Hematopoietic multipotent progenitor cell treated with erythropoietin and hydrocortisone succinate and interleukin-3 and kit ligand, for 8 days (in vitro differentiated cells): ENCODE measurements around the gene GAD1.
A peak's percentile ranks its signal among the peaks of the same experiment; 100 is the strongest.

Experiments used
- DNase-seq: peaks from one replicate; pipeline ENCODE4 v3.0.0-alpha.2; 2015

Gene GAD1

DNA sequence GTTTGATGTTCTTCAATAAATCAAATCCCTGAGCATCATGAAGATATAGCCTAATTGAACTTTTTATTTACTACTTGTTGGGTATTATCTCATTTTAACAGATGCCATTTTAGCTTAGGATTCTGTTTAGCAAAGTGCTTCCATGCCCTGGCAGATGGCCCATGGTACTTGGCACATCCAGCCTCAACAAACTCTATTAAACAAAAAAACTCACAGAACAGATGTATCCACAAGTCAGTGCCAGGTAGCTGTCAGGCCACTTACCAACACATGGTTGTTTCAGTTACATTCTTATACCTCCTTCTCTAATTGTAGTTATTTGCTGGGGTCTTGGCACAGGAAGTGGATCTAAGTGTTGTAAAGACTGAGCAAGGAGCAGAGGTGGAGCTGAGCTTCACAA lies 29.6 kb downstream of the GAD1 start:
- no peak for DNase-seq

DNA sequence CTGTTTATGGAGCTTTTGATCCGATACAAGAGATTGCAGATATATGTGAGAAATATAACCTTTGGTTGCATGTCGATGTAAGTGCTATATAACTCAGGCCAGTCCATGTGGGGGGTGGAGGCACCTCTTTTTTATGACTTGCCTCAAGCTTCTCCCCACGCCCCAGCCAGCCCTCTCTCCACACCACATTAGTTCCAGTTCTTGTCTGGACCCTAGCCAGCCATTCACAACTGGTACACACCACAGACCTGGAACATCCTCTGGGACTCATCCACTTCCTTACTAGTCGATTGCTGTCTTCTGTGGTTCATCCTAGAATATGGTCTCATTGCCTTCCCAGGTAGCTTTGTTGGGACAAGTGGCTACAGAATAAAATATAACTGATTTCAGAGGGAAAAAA lies 31.0 kb downstream of the GAD1 start:
- DNase-seq, result no peak

DNA sequence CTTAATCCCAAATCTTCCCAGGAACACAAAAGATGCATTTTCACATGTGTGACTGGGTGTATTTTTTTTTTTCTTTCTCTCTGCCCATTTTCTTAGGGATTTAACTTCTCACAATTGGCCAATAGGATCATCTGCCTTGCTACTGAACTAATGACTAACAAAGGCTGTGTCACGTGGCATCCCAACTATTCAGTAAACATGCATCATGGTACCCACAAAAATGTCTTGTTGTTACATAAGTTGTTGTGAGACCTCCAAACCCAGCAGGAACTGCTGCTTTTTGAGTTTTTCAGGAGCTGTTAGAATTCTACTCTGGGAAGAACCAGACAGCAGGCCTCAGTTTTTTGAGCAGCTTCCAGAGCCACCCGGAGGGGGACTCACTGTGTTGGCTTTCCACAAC lies 31.9 kb downstream of the GAD1 start:
- no peak for DNase-seq

DNA sequence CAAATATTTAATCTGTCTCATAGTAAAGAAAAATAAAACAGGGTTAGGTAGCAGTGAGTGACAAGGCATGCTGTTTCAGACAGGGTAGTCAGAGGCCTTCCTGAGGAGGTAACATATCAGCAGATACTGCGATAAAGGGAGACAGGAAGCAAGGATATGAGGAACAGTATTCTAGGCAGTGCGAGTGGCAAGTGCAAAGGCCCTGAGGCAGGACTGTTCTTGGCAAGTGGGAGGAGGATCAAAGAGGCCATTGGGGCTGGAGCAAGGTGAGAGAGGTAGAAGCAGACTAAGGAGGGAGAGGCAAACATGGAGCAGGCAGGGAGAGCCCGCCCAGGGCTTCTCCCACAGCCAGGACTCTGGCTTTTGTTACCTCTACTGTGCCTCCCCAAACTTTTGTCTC lies 33.6 kb downstream of the GAD1 start:
- no peak for DNase-seq

DNA sequence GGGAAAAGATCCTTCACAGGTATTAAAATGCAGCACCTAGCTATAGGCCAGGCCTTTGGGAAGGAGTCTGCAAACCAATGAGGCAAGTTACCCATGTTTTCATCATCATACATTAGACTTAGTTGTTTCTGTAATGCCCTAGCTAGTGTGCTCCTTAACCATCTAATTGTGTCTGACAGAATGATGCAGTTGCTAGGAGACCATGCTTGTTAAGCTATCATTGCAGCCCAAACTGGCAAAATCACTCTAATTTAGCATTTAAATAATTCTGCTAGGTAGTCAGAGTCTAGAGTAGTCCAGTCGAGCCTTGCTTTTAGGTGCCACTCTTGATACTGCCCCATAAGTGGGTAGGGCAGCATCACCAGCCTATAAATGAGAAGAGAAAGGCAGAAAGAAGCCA lies 34.9 kb downstream of the GAD1 start:
- no peak for DNase-seq

DNA sequence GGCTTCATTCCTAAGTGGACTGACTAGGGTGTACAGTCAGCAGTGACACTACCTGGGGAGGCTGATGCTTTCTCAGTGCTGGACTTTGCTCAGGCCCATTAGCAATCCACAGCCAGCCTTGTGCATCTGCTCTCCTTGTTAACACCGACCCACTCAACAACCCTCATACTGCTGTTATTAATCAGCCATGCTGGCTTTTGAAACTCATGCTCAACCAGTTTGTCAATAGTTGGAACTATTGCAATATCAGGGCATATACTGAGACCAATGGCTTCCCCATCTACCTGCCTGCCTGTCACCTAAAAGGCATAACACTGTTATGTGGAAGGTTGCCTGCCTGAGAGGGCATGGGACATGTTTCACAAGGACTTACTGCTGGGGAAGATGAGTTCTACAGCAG lies 39.4 kb downstream of the GAD1 start:
- DNase-seq, result no peak

DNA sequence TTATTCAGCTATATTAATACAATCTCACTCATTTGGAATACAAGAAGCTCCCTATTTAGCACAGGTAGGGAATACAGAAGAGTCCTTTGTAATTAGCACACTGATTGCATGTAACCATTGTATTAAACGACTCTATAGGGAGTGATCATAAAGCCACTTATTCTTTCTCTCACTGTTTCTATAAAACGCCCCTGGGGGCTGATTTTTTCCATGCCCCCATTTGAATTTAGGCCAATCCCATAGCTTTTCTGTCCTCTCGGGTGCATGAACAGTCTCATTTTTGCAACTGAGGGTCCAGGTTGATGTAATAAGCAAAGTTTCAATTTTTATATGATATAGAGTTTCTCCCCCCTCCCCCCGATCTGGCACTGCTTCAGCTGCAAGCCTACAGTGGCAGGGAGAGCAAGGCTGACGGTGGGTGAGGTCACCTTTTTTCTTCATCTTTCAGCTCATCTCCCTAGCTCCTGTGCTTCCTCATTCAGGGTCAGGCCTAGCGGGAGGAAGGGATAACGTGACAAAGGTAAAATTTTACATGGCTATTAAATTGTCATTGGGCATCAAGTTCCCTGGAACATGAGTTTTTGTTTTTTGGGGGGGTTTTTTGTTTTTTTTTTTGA lies 45.7 kb downstream of the GAD1 start:
- DNase-seq, result peak; percentile 43

DNA sequence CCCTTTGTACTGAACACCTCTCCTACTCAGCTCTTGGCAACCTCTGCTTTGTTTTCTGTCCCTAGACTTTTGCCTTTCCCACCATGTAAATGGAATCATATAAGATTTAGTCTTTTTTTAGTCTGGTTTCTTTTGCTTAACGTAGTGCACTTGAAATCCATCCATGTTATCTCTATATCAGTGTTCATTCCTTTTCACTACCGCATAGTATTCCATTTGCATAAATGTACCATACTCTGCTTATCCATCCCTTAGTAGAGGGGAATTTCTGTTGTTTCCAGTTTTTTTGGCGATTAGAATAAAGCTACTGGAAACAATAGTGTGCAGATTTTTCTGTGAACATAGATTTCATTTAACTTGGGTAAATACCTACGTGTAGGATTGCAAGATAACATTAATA lies 46.4 kb downstream of the GAD1 start:
- no peak for DNase-seq

DNA sequence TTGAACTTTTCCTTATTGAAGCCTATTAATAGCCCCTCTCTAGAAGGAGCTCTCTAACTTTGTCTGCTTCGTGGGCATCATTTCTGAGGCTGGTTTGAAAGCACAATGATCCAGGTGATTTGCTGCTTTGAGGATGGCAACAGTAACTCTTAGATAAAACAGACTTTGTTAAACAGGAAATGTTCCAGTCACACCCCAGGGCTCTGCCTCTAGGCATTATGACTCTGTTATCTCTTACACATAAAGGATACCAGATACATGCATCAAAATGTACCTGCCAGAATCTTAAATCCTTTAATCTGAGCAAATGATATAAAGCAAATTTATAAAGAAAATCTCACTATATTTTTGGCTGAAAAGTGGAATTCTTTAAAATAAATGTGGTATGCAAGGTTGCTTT lies 52.3 kb downstream of the GAD1 start:
- no peak for DNase-seq

DNA sequence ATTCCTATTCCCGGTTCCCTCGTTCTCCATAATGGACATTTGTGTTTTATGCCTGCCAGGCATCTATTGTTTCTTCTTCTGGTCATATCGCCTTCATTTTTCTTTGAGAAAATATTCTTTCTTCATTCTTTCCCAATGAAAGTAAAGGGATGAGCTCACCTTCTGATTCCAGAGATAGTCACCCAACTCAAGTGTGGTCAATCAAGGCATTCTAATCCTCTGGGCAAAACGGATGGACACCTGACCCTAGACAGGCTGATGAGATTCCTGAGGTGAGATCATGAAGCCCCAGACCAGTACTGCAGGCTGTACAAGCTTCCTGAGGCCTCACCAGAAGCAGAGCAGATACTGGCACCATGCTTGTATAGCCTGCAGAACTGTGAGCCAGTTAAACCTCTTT lies 52.8 kb downstream of the GAD1 start:
- no peak for DNase-seq

DNA sequence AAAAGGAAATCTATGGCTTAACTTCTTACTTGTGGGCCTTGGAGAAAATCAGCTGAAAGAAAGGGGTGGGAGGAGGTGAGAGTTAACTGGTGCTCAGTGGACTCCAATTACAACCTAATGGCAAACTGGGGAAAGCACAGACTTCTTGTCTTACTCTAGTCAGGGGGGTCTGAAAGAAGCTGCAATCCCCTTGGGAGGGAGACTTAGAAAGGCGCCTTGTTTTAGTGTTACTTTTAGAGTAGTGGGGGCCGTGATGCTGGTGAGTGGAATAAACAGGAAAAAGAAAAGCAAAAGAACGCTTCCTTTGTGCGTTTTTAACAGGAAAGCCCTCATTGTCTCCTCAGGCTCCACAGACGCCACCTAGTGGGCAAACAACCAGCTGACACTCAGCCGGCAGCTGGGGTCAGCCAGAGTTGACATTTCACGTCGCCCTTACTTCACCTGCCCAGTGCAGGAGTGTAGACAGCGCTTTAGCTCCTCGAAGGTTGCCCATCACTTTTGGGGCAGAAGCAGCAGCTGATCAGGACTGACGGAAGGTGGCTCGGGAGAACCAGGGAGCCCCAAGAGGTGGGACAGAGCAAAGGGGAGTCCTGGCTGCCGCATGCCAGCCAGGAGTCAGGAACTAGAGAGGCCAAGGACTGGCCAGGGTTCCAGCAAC lies 56.5 kb downstream of the GAD1 start:
- peak; percentile 84 for DNase-seq

DNA sequence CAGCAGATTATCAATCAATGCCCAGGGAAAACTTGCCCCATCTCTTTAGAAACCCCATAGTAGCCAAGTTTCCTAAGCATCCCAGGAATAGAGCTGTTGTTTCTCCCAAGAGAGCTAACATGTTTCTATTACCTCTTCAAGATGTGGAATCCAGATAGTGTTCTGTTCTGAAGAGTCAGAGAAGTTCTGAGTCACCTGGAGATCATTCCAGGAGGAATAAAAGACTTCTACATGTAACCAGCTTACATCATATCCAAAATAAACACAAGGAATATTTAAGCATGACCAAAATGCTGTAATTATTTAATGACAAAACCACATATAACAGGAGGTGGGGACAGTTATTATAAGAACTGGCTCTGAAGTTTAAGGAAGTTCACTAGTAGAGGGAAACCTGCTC lies 61.4 kb downstream of the GAD1 start:
- no peak for DNase-seq

DNA sequence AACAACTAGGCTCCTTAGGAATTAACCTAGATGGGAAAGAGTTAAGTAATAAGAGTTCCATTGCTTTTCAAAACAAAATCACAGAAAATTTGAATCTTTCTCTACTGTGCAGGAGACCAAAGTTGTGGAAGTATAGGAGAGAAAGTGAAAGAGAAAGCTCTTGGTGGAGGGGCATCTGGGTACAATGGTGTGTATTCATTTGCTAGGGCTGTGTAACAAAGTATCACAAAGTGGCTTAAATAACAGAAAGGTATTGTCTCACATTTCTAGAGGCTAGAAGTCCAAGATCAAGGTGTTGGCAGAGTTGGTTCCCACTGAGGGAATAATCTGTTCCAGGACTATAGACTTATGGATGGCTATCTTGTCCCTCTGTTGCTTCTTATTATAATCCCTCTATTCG lies 61.8 kb downstream of the GAD1 start:
- DNase-seq, result no peak

DNA sequence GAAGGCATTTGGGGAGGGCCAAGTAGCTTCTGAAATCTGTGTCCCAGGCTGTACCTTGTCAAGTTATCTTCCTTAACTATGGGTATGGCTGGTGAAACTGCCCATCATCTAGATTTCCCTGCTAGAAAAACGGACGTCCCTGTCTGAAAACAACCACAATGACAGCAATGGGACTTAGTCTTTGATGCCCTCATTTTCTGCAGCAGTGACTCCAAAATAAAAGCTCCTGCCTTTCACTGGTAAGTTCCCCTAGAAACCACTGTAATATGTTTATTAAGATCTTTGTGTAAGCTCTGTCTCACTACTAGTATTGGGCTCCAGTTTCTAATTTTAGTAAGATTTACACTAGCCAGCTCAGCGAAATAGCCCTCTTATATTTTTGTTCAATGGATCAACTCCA lies 65.2 kb downstream of the GAD1 start:
- no peak for DNase-seq

DNA sequence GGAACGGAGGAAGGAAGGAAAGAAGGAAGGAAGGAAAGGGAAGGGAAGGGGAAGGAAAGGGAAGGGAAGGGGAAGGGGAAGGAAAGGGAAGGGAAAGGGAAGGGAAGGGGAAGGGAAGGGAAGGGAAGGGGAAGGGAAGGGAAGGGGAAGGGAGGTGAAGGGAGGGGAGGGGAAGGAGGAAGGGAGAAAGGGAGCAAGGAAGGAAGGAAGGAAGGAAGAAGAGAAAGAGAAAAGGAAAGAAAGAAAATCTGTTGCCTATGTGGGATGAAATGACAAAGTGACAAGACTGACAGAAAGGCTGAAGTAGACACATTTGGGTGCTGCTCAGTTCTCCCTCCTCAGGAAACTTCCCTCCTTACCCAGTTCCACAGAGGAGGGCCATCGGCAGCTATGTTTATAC lies 66.1 kb downstream of the GAD1 start:
- DNase-seq, result no peak

DNA sequence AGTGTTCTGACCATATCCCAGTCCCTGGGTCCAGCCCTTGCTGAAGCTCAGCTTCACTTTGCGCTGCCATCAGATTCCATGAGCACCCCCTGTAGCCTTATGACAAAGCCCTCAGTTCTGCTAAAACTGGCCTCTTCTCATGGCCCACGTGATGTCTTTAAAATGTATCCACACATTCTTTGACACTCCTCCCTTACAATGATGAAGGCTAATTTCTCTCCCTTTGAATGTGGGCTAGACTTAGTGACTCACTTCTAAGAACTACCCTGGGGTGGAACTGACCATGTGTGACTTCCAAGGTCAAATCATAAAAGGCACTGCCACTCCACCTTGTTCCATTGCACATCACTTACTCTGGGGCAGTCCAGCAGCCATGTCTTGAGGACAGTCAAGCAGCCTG lies 67.0 kb downstream of the GAD1 start:
- DNase-seq, result no peak

DNA sequence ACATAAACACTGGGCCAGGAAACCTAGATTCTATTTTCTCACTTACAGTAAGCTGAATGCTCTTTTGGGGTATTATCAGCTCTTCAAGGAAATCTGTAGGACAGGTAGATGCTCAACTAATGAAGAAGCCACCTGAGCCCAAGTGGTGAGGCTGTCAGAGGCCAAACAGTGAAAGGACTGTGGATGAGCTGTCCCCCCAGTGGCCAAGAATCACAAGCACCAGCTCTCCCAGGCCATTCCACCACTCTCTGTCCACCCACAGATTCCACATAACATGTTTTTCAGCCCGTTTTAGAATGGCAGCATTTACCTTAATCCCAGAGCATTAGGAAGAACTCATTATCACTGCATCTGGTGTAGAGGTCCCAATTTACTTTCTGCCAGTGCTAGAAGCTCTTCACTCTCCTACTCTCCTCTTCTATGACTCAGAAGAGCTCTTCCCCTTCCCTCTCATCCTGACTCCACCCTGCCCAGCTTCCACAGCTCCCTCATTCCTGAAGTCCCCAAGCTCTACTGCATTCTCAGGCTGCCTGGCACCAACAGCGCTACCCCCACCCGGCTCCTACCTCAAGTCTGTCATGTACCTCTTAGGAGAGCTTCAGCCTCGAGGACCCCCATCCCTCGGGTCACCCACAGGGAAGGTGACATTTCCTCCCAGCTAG lies 68.6 kb downstream of the GAD1 start:
- no peak for DNase-seq

DNA sequence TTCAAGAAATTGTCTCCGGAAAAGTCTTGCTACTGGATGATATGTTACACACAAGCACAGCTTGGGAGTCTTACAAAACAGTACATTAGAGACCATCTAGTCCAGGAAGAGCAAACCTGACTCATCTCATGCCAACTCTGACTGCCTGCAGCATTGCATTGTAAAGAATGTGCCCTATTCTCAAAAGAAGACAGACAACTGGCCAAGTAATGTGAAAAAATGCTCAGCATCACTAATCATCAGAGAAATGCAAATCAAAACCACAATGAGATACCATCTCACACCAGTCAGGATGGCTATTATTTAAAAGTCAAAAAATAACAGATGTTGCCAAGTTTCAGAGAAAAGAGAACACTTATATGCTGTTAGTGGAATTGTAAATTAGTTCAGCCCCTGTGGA lies 69.7 kb downstream of the GAD1 start:
- no peak for DNase-seq

DNA sequence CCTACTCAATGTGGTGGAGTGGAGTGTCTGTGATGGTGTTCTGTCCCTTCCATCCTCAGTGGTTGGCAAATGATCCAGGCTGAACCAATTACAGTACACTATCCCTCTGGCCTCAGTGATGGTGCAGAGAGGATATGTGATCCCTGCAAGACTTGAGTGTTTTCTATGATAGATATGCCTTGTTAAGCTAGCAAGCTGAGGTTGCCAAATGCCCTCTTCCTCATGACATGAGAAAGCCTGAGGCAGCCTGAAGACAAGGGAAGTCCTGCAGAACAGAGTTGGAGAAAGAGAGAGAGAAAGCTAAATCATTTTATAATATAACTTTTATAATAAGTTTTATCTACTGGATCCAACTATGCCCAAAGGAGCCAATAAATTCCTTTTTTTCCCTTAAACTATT lies 70.8 kb downstream of the GAD1 start:
- no peak for DNase-seq

DNA sequence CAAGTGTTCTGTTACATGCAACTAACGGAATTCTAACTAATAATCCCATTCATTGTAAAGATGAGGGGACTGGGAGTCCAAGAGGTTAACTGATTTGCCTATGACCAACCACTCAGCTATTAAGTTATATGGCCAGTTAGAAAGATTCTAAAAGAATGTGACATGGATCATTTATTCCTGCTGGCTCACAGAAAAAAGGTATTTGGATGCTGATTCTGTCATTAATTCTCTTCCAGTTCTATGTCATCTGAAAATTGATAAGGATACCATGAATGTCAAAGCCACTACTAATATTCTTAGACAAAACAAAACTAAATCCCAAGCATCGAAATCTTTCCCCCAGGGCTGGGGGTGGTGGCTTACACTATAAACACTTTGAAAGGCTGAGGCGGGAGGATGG lies 71.2 kb downstream of the GAD1 start:
- no peak for DNase-seq

DNA sequence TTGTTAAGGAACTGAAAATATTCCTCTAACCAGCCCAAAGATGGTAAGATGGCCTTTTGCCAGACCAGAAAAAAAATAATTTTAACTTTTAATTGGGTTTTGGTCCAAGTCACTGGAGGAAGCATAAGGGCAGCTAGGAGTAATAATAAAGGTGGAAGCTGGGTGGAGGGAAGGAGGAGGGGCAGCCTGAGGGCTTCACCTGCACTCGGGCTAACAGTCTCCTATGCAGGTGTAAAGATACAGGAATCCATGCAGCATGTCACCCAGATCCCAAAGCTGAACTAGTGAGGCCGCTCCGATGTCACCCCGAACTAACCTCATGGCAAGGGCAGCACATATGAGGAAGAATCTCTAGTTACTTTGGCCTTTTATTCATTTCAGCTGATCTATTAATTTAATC lies 75.2 kb downstream of the GAD1 start:
- DNase-seq, result no peak

DNA sequence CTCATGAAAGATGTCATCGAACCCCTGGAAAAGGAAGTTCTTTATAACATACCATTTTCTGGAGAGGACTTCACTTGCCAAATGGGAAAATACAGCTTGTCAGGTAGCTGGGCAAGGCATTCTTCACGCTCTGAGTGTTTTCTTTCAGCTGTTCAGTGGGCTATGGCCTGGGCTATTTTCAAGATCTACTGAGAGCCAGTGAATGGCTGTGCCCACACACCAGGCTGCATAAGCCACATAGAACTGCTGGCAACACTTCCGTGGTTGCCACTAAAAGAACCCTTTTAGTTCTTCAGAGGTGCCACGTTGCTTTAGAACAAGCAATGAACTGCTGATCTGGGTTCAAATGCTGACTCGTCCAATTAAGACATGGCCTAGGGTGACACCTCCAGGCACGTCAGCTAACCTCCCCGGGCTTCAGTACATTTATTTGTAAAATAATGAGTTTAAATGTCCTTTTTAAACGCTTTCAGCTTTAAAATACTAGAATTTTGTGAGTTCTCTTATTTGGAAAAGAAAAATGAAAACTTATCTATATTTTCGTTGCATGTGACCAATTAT lies 75.8 kb downstream of the GAD1 start:
- no peak for DNase-seq

DNA sequence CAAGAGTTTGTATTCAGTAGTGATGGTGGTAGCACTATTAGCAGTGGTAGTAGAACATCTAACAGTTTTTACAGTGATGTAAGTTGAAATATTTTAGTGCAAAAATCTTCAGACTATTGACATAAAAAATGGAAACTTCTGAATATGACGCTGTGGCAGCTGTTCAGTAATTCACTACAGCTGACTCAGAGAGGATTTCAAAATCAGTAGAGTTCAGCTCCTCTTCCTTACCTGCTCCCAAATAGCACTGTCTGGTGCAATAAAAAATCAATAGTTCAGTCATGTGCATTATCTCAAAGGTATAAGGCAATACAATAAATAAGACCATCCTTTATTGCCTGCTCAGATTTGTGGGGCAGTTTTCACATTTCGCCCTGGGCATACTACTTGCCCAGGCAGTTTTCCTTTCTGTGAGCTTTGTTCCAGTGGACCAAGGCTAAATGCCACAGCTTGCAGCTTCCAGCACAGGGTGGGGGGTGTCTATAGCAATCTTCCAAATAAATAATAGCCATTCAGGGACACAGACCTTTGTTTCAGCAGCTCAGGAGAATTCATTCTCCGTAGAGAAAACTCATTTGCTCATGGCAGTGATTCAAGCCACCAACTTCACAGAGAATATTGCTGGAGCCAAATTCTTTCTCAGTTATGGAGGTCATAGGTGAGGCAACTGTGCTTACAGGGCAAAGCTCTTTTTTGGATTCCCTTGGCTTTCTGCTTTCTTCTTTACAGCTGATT lies 78.5 kb downstream of the GAD1 start:
- no peak for DNase-seq

DNA sequence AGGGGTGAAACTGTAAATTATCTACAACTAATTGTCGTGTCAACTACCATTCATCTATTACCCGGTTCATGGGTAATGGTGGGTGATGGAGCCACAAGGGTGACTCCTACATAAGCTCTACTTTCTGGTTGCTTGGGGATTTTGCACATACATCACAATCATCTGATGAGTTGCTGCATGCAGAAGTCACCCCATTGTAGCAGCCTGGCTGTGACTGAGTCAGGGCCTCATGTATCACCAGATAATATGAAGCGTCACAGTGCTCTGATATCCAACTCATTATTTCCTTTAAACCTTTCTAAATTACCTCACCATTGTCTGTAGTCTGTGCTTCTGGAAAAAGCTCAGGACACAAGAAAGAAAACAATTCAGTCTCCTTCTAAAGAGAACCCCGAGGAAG lies 79.9 kb downstream of the GAD1 start:
- no peak for DNase-seq
